HCT116 (cell line): ENCODE measurements around the gene GRK1. TPM values are rescaled to one million over a fixed set of nuclear protein-coding genes. Genes with fewer than 3 reads are reported as not detected.

Experiments
- ATAC-seq: fragments of 200-7000 bp; cut with Tn5 transposase; 2 replicates; pipeline ENCODE4 v1.9.1; 2020; ENCODE audit warnings: mild to moderate bottlenecking, moderate library complexity
- BruUV-seq: library from RNA; stranded (reverse); fragments of 400-500 nt; replicated peaks from 2 replicates; lab custom pipeline; 2021; lab: Mats Ljungman, UMichigan
- CTCF ChIA-PET: fragments of 300-600 bp; sonication (Branson Sonifier 250); formaldehyde crosslinking; loops from one replicate; lab custom pipeline; 2021; ENCODE audit warnings: antibody characterized with exemption; lab: Charles Lee
- POLR2A ChIA-PET: fragments of 300-600, 350-600 bp; sonication (Branson Sonifier 250); formaldehyde crosslinking; loops from one replicate; lab custom pipeline; 2021; ENCODE audit warnings: antibody characterized with exemption; lab: Charles Lee
- RAD21 ChIA-PET, 2 experiments: fragments of 300-600 bp; sonication (Branson Sonifier 250); formaldehyde crosslinking; loops; one replicate each; lab custom pipeline; 2023; ENCODE audit warnings: low total read pairs in 2 of 2; ENCODE audit not compliant: uncharacterized antibody in 2 of 2, unreplicated experiment in 2 of 2, low non-redundant PET in 1 of 2; lab: Charles Lee
- DNase-seq: peaks from one replicate; pipeline ENCODE4 v3.0.0-alpha.2; 2010; ENCODE audit warnings: low read depth, low spot score
- H2AFZ ChIP-seq: fragments of 200-600 bp; shearing (Covaris generic), sonication (generic); 2 replicates; pipeline ENCODE4 v1.6.1; 2017; ENCODE audit warnings: low read depth, mixed run types, mixed read lengths, antibody characterized with exemption, low read length; ENCODE audit not compliant: poor library complexity, severe bottlenecking
- H3K27ac ChIP-seq: 2 replicates; pipeline ENCODE4 v1.5.1; 2012; ENCODE audit warnings: low read depth, low read length
- H3K27me3 ChIP-seq: fragments of 200-600 bp; sonication (generic); 2 replicates; pipeline ENCODE4 v1.6.1; 2016; ENCODE audit warnings: mixed run types, low read length, mixed read lengths; ENCODE audit not compliant: insufficient read depth
- H3K36me3 ChIP-seq, 2 experiments: fragments of 200-500 bp in 1 of 2; fragments of 200-600 bp in 1 of 2; sonication (Bioruptor generic) in 1 of 2; sonication (generic) in 1 of 2; 2 replicates each; pipeline versions ENCODE4 v1.5.1 to v1.6.1; 2014 to 2016; ENCODE audit warnings: low read length in 2 of 2, inconsistent platforms in 1 of 2, mixed read lengths in 1 of 2, mixed run types in 1 of 2; ENCODE audit not compliant: insufficient read depth in 2 of 2, control insufficient read depth in 1 of 2
- H3K4me1 ChIP-seq, 2 experiments: fragments of 200-600 bp in 1 of 2; sonication (generic) in 1 of 2; 2 replicates each; pipeline versions ENCODE4 v1.5.1 to v1.6.1; 2012 to 2017; ENCODE audit warnings: low read length in 2 of 2, inconsistent platforms in 1 of 2, mild to moderate bottlenecking in 1 of 2, mixed read lengths in 1 of 2, mixed run types in 1 of 2, moderate library complexity in 1 of 2; ENCODE audit not compliant: insufficient read depth in 2 of 2, control insufficient read depth in 1 of 2
- H3K4me2 ChIP-seq: fragments of 200-600 bp; sonication (generic); 2 replicates; pipeline ENCODE4 v1.6.1; 2017; ENCODE audit warnings: mixed run types, low read length, mixed read lengths
- H3K4me3 ChIP-seq, 2 experiments: fragments of 200-600 bp in 1 of 2; sonication (generic) in 1 of 2; replicated peaks in 1 of 2; 2 replicates each; pipeline ENCODE4 v1.5.1; 2011 to 2016; ENCODE audit warnings: low read length in 2 of 2, control low read depth in 1 of 2, low read depth in 1 of 2, mild to moderate bottlenecking in 1 of 2, mixed read lengths in 1 of 2, mixed run types in 1 of 2
- H3K79me2 ChIP-seq: fragments of 200-600 bp; sonication (generic); 2 replicates; pipeline ENCODE4 v1.6.1; 2017; ENCODE audit warnings: mild to moderate bottlenecking, mixed run types, low read length, moderate library complexity, mixed read lengths; ENCODE audit not compliant: insufficient read depth
- H3K9ac ChIP-seq: fragments of 200-600 bp; sonication (generic); 2 replicates; pipeline ENCODE4 v1.6.1; 2016; ENCODE audit warnings: low read length, mixed read lengths
- H3K9me2 ChIP-seq: fragments of 200-600 bp; sonication (generic), shearing (Covaris generic); 2 replicates; pipeline ENCODE4 v1.6.1; 2017; ENCODE audit warnings: mixed run types, mild to moderate bottlenecking, moderate library complexity; ENCODE audit not compliant: insufficient read depth
- H3K9me3 ChIP-seq, 2 experiments: fragments of 200-500 bp in 1 of 2; fragments of 200-600 bp in 1 of 2; sonication (Bioruptor generic) in 1 of 2; sonication (generic) in 1 of 2; 2 replicates each; pipeline ENCODE4 v1.6.1; 2014 to 2017; ENCODE audit warnings: low read length in 2 of 2, mixed read lengths in 2 of 2, inconsistent platforms in 1 of 2, low read depth in 1 of 2, mild to moderate bottlenecking in 1 of 2, mixed run types in 1 of 2, moderate library complexity in 1 of 2; ENCODE audit not compliant: control insufficient read depth in 1 of 2, insufficient read depth in 1 of 2
- H4K20me1 ChIP-seq: fragments of 200-600 bp; sonication (generic), shearing (Covaris generic); 2 replicates; pipeline ENCODE4 v1.6.1; 2017; ENCODE audit warnings: mixed run types, mild to moderate bottlenecking, moderate library complexity; ENCODE audit not compliant: insufficient read depth
- CBX3 ChIP-seq: IDR thresholded peaks from 2 replicates; pipeline ENCODE4 v1.6.1; 2012; ENCODE audit warnings: low read depth
- CEBPB ChIP-seq: IDR thresholded peaks from 2 replicates; pipeline ENCODE4 v1.6.1; 2012; ENCODE audit warnings: low read depth
- EZH2 ChIP-seq: fragments of 200-600 bp; sonication (generic); IDR thresholded peaks from 2 replicates; pipeline ENCODE4 v1.6.1; 2017; ENCODE audit warnings: antibody characterized with exemption, mixed run types
- FOSL1 ChIP-seq: IDR thresholded peaks from 2 replicates; pipeline ENCODE4 v1.6.1; 2012; ENCODE audit warnings: low read depth
- JUND ChIP-seq: IDR thresholded peaks from 2 replicates; pipeline ENCODE4 v1.6.1; 2012
- POLR2AphosphoS5 ChIP-seq: IDR thresholded peaks from 2 replicates; pipeline ENCODE4 v1.6.1; 2011; ENCODE audit warnings: mild to moderate bottlenecking, low read depth, low read length, moderate library complexity
- RAD21 ChIP-seq: IDR thresholded peaks from 2 replicates; pipeline ENCODE4 v1.6.1; 2012; ENCODE audit warnings: low read depth, mild to moderate bottlenecking
- SP1 ChIP-seq: IDR thresholded peaks from 2 replicates; pipeline ENCODE4 v1.6.1; 2012; ENCODE audit warnings: low read depth
- YY1 ChIP-seq: IDR thresholded peaks from 2 replicates; pipeline ENCODE4 v1.6.1; 2011; ENCODE audit warnings: low read length, low read depth, moderate library complexity, mild to moderate bottlenecking; ENCODE audit not compliant: insufficient replicate concordance; ENCODE audit errors: extremely low read depth
- ZNF274 ChIP-seq: fragments of 200-500 bp; sonication (Bioruptor generic); IDR thresholded peaks from 2 replicates; pipeline ENCODE4 v1.6.1; 2014; ENCODE audit warnings: mild to moderate bottlenecking, low read depth, low read length, inconsistent platforms
- intact Hi-C: fragments of 100-400 bp; cut with micrococcal nuclease; formaldehyde crosslinking; loops from 2 replicates; pipeline ENCODE4 v1.10.0; 2022
- total RNA-seq: library from RNA; stranded (reverse); gene quantifications from one replicate; pipeline ENCODE4 v1.2.1, GENCODE V29; 2021; ENCODE audit not compliant: unreplicated experiment
- TF ChIP-seq, protein P1 (sequence below), 3 experiments: fragments of 200-600 bp in 1 of 3; sonication (generic) in 1 of 3; IDR thresholded peaks in 2 of 3; conservative IDR thresholded peaks in 1 of 3; 2 replicates each; pipeline ENCODE4 v1.5.1; 2012 to 2017; ENCODE audit warnings: low read depth in 2 of 3, low read length in 2 of 3, antibody characterized with exemption in 1 of 3, borderline replicate concordance in 1 of 3, control low read depth in 1 of 3, mild to moderate bottlenecking in 1 of 3, mixed read lengths in 1 of 3, mixed run types in 1 of 3, moderate library complexity in 1 of 3; ENCODE audit not compliant: insufficient read depth in 1 of 3
- TF ChIP-seq, protein P2 (sequence below): IDR thresholded peaks from 2 replicates; pipeline ENCODE4 v1.6.1; 2012; ENCODE audit warnings: low read depth

The GRK1 gene
- total RNA-seq, 1 experiment from 2014 or later: not detected

DNA sequence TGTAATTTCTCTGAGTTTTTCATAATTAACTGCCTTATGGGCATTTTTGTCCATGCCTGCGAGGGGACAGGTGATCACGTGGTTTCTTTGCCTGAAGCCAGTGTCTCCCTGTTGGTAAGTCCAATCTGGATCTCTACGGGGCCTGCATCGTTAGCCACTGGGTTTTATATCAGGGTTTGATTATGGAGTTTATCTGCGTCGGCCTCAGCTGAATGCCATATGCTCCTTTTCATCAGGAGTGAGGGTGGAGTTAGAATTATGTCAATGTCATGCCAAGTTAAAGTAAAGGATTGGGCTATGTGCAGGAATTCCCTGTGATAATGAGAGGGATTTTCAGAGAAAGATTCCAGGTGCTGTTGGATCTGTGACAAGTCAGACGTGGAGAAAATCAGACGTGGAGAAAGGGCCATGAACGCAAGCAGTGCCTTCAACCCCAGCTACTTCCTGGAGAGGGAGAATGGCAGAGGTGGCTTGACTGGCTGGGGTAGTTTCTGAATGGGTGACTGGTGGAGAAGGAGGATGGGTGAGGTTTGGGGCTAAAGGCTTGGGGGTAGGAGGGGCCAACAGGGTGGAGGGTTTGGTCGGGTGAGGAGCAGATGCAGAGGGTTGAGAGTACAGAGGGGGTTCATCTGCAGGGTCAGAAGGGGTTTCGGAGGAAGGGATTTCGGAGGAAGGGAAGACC lies 116.3 kb downstream of the GRK1 start:
- RAD21 ChIA-PET: no interaction called here
- Histone ChIP-seq H3K9ac (no peak overlapping the region), H3K27ac (no peak overlapping the region), H3K36me3 (no peaks in the 10 kb centered on the region), H3K4me1 (peaks cover 12 to 16% of the 10 kb centered on the region in 2 experiments), H3K9me3 (no peaks in the 10 kb centered on the region), H3K9me2 (no peaks in the 10 kb centered on the region)
- no peak for ATAC-seq
- TF ChIP-seq FOSL1 (no peak), SP1 (no peak), ZNF274 (no peak), RAD21 (no peak), CBX3 (no peak), CEBPB (no peak), JUND (no peak), YY1 (no peak), EZH2 (no peak), POLR2AphosphoS5 (no peak)
- TF ChIP-seq, protein P1, sequence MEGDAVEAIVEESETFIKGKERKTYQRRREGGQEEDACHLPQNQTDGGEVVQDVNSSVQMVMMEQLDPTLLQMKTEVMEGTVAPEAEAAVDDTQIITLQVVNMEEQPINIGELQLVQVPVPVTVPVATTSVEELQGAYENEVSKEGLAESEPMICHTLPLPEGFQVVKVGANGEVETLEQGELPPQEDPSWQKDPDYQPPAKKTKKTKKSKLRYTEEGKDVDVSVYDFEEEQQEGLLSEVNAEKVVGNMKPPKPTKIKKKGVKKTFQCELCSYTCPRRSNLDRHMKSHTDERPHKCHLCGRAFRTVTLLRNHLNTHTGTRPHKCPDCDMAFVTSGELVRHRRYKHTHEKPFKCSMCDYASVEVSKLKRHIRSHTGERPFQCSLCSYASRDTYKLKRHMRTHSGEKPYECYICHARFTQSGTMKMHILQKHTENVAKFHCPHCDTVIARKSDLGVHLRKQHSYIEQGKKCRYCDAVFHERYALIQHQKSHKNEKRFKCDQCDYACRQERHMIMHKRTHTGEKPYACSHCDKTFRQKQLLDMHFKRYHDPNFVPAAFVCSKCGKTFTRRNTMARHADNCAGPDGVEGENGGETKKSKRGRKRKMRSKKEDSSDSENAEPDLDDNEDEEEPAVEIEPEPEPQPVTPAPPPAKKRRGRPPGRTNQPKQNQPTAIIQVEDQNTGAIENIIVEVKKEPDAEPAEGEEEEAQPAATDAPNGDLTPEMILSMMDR (IDR thresholded peaks at IDR 0.05 in 2 of 3, conservative IDR thresholded peaks at IDR 0.05 in 1 of 3; ENCODE audit: borderline replicate concordance in 1 of 3, insufficient read depth in 1 of 3, low read depth in 2 of 3, low read length in 2 of 3): no peak
- TF ChIP-seq, protein P2, sequence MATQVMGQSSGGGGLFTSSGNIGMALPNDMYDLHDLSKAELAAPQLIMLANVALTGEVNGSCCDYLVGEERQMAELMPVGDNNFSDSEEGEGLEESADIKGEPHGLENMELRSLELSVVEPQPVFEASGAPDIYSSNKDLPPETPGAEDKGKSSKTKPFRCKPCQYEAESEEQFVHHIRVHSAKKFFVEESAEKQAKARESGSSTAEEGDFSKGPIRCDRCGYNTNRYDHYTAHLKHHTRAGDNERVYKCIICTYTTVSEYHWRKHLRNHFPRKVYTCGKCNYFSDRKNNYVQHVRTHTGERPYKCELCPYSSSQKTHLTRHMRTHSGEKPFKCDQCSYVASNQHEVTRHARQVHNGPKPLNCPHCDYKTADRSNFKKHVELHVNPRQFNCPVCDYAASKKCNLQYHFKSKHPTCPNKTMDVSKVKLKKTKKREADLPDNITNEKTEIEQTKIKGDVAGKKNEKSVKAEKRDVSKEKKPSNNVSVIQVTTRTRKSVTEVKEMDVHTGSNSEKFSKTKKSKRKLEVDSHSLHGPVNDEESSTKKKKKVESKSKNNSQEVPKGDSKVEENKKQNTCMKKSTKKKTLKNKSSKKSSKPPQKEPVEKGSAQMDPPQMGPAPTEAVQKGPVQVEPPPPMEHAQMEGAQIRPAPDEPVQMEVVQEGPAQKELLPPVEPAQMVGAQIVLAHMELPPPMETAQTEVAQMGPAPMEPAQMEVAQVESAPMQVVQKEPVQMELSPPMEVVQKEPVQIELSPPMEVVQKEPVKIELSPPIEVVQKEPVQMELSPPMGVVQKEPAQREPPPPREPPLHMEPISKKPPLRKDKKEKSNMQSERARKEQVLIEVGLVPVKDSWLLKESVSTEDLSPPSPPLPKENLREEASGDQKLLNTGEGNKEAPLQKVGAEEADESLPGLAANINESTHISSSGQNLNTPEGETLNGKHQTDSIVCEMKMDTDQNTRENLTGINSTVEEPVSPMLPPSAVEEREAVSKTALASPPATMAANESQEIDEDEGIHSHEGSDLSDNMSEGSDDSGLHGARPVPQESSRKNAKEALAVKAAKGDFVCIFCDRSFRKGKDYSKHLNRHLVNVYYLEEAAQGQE: no peak
- TF ChIP-seq, all 23 proteins: peak for 0
- Histone ChIP-seq H3K79me2 (no peaks in the 10 kb centered on the region), H2AFZ (no peak overlapping the region), H3K27me3 (no peaks in the 10 kb centered on the region), H4K20me1 (no peaks in the 10 kb centered on the region), H3K4me2 (no peak overlapping the region), H3K4me3 (no peak overlapping the region)
- ChIA-PET CTCF (no interaction called here), POLR2A (interaction anchor here (1.6 kb wide), 1 partner anchor 54 kb away, joined by 3 read pairs; no protein-coding TSS in a partner anchor)
- intact Hi-C loops: no loop called here
- DNase-seq: no peak
- no TSS peak for BruUV-seq
